Measurements from ENCODE around the gene PBX1.
"Not testable (repeated sequence)": the region's sequence is repeated elsewhere in the genome, so short reads cannot be mapped to it uniquely, and the experiment has no call there.

Gene PBX1

DNA sequence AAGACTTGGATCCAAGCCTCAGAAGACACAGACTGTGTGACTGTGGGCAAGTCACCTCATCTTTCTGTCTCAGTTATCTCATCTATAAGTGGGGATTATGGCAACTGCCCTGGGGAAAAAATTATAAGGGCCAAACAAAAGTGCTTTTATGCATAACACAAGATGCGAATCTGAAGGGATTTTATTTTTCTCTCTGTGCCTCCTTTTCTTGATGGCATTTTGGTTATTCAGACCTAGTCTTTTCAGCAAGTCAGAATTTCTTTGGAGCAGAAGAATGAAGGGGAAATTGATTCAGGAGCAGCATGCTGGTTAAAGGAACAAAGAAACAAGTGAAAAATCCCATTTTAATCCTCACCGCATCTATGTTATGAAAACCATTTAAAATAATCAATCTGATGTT, 86.9 kb downstream of the PBX1 start:
- DNase-seq, result no peak

DNA sequence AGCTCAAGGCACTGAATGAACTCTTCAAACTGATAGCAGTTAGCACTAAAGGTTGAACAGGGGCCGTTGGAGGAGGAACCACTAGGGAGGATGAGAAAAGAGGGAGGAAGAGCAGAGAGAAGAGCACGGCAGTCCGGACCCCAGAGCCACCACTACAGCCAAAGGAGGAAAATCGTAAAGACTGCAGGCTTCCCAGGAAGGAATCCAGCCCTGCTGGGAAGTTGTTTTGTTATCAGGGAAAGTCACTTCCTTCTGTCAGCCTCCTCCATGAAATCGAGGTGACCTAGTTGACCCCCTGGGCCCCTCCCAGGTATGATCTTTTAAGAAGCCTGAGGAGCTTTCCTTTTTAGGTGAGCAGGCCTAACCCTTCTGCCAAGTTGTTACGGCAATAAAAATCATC, 88.2 kb downstream of the PBX1 start:
- DNase-seq, result no peak

DNA sequence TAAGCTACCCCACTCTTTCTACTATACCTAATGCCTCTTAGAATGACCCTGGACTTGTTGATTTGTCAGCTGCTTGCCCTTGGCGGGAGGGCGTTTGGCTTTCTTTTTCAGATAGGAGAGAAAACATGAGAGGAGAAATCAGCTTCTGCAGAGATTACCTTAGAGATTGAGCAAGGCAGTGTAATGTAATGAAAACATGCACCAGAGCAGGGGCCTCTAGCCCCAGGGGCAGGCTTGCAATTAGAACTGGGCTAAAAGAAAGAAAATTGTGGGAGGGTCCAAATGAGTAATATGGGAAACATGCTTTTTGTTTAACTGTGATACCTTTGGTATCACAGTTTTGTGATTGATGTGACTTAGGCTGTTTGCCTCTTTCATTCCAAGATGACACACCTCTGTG, 89.7 kb downstream of the PBX1 start:
- no peak for DNase-seq

DNA sequence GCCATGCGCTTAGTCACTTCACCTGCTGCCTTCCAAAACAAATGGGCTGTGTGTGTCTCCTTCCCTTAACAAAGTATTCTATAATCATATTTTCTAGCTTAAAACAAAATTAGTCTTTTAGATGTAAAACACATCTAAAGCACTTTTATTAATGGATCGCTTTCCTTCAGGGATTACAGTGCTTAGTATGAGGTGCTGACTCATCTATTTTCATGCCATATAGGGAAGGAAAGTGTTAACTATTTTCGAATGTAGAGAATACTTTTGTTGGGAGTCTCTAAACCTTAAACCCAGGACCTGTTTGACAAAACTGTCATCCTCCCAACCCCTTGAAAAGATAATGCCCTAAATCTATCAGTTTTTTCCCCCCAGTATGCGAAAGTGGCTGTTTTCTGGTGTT, 90.2 kb downstream of the PBX1 start:
- no peak for DNase-seq

DNA sequence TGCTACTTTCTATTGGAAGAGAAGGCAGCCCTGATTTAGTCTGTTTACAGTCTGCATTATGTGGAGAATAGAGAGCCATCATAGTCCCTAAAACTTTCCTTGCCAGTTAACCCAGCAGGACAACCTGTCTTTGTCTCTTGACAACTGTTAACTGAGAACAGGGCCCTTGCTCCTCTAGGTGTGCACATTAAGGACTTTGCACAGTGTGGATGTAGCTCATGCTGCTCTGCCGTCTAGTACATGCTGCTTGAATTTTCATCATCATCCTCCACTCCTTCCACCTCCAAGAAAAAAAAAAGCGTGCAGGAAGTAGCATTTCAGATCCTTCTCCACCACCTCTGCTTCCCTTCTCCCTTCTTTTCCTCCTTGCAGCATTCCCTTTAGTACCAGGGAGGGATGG, 91.5 kb downstream of the PBX1 start:
- no peak for DNase-seq

DNA sequence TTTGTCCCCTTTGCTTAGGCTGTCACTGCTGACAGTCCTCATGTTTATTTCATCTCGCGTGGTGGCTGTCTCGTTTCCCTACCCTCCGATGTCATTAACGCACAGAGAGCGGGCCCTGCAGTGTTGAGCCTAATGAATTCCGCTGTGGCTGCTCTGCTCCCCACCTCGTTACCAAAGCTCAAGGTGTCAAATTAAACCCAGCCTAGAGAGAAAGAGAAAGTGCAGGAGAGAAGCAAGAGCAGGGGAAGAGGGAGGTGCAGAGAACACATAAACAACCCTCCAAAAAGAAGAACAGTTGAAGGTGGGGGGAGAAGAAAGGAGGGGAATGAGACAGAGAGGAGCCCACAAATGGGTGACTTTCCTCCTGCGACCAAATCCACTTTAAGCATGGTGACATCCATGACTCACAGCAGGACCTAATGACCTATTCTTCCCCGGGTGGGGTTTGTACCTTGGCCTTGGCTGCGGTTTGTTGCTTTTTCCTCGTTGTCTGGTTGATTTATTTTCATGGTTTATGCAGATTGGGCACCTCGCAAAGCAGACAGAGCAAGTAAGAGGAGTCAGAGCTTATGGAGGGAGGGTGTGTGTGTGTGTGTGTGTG, 92.5 kb downstream of the PBX1 start:
- DNase-seq, result peak; percentile 3

DNA sequence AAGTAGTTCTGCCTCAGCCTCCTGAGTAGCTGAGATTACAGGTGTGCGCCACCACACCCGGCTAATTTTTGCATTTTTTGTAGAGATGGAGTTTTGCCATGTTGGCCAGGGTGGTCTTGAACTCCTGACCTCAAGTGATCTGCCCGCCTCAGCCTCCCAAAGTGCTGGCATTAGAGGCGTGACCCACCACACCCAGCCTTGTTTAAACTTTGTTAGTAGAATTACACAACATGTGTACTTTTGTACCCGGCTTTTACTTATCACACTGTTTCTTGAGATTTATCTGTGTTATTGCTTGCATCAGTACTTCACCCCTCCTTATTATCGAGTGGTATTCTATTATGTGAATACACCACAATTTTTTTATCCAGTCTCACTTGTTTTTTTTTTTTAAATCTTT, 94.0 kb downstream of the PBX1 start:
- not testable (repeated sequence) for DNase-seq

DNA sequence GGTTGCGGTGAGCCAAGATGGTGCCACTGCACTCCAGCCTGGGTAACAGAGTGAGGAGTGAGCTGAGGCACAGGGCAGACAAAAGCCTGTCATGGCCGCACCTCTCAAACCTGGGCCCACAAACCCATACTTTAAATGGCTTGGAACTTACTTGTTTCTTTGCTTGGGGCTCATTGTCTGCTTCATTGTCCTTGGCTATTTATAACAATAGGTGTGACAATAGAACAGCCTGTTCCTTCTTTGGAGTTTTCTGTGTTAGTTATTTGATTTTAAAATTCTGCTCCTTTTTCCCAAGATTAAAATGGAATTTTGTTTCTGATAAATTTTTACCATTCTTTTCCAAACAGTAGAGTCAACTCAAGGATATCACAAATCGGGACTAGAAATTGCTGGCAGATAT, 94.7 kb downstream of the PBX1 start:
- DNase-seq, result no peak

DNA sequence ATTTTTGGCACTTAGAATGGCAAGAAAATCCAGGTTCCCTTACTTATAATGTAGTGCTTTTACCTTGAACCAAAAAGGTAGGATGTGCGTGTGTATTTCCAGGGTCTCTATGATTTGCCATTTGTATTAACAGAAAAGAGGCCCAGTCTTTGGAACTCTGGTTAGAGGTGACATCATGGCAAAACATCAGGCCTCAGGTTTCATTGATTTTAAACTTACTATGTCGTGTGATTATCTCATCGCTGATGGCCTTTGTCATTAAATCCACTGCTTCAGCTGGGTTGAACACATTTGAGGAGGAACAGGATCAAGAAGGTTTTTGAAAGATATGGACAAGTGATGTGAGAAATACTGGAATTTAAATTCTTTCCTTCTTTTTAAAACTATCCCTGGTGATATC, 95.2 kb downstream of the PBX1 start:
- no peak for DNase-seq

DNA sequence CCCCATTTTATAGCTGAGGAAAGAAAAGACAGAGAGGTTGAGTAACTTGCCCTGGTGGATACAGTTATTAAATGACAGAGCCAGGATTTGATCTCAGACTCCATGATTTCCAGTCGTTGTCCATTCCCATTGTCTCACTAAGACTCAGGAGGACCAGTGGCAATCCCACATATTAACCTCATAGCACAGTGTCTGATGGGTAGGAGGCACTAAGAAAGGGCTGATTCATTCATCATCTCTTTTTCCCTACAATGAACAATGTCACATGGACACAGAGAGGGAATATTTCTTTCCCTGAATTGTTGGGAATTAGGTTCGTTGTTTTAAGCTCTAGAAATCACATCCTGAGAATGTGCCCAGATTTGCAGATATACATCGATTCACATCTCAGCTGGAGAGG, 99.9 kb downstream of the PBX1 start:
- no peak for DNase-seq

DNA sequence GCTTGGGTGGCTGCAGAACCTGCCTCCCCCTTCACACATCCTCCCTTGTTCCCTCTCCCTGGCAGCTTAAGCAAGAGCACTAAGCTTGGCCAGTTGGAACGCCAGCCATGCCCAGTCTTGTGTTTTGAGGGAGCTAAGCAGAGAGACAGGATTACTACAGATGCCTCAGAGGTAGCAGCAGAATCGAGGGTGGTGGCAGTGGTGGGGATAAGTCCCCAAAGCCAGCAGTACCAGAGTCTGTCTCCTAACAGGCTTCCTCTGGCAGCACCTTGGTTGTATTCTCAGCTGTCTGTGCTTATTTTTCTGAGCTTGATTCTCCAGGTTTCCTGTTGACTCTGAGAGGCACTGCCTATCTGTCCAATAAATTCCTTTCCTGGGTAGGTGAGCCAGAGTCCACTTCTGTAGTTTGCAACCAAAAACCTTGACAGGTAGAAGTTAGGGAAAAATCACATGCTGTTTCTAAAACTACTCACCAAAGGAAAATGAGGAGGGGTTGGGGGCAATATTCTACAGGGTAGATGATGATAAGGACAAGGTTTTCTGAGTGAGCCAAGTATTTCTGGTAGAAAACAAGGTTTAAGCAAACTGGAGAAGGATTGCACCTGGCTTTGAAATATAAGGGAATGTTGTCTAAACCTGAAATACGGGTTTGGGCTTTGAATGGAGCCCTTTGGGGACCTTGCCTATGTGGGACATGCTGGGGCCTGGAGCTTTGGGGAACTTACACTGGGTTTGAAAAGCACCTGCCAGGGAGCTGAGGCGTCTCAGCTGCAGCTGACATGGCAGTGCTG, 100.8 kb downstream of the PBX1 start:
- DNase-seq, result no peak

DNA sequence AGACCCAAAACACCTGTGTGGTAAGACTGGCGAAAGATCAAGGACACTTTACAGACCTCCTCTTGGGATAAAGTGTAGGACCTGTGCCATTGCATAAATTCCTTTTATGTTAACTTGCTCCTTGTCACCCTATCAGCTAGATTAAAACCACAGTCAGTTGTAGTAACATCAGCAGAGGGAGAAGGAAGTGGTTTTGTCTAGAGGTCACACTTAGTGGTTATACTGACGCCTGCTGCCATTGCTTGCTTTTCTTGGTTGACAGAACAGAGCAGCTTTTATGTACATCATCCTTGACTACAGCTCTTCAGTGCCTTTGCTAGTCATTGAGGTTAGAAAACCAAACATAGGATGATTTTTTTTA, 101.4 kb downstream of the PBX1 start:
- DNase-seq, result no peak

DNA sequence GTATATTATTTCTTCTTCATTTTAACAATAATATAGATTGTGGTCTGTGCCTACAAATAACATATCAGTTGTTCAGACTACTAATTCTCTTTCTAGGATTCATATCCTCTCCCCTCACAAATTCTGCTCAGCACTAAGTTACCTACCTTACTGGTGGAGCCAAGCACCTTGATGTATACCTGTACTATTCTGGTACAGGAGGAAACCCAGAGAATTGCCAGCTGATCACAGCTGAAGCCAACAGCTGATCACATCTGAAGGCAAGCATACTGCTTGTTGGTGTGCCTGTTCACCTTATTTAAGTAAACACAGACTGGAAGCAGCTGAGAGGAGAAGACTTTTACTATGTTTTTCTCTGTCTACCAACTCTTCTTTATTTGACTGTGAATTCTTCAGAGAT, 101.8 kb downstream of the PBX1 start:
- no peak for DNase-seq

DNA sequence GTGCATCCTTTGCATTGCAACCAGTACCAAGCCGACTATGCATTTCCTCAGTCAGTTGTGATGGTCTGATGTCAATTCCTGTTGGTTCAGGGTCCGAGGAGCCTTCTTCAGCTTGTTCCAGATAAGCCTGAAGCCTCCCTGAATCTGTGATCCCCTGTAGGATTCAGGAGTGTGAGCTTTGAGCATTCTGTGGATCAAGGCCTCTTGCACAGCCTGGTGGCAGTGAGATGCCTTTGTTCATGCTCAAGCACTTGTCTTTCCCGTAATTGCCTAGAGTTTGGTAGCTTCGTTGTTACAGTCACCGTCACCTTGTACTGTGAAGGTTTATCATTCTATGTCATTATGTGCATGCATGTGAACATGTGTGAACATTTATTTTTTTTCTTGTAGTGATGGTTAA, 103.5 kb downstream of the PBX1 start:
- no peak for DNase-seq

DNA sequence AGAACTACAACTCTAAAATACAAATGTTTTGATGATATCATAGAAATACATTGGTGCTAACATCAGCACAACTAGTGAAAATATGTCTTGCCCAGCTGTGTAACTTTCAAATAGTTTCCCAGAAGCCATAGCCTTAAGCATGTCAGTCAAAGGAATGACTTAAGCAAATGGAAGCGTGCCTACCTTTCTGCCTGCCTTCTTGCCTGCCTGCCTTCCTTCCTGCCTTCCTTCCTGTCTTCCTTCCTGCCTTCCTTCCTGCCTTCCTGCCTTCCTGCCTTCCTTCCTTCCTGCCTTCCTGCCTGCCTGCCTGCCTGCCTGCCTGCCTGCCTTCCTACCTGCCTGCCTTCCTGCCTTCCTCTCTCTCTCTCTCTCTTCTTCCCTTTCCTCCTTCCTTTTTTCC, 104.0 kb downstream of the PBX1 start:
- DNase-seq, result no peak

DNA sequence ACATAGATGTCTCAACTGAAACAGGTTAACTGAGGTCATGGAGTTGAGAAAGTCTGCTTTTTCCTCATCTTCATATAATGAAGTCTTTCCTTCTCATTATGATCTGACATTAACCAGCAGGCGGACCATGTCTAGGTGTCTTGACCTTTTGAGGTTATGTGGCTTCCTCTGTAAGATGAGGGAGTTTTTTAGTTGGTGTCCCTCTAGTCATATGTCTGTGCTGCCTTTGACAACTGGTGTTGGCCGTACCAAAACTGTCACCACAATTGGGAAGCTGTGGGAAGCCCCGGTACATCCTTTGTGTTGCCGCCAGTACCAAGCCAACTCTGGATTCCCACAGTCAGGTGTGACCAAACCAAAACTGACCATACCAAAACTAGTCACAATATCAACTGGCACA, 105.1 kb downstream of the PBX1 start:
- no peak for DNase-seq

DNA sequence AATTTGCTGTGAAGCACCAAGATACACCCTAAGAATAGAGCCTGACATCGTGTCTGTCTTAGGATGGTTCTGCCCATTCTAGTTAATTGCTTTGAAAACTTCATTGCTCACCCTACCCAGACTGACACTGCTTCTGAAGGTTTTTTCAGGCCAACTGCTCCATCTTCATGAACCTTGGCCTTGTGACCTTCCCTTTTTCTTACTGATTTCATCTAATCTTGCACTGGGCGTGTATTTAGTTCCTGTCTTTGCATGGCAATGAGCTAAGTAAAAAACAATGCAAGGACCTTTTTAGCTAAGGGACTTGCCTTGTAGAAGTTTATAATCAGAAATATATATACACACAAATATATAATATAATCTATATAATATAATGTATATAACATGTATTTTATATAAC, 108.0 kb downstream of the PBX1 start:
- no peak for DNase-seq

DNA sequence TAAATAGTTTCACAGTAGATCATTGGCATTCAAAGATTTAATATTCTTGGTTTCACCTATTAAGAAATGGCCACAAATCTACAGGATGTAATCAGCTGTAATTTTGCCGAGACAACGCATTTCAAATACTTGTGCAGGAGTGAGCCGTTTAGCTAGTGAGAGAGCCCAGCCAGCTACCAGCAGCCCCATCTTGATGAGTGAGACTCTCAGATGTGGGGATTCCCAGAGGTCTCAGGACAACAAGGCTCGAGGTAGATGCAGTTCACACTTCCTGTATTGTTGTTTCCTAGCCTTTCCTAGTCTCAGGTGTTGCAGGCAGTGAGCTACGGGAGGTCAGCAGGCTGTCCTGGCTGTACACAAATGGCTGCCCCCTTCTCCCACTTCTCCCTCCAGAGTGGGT, 108.6 kb downstream of the PBX1 start:
- no peak for DNase-seq

DNA sequence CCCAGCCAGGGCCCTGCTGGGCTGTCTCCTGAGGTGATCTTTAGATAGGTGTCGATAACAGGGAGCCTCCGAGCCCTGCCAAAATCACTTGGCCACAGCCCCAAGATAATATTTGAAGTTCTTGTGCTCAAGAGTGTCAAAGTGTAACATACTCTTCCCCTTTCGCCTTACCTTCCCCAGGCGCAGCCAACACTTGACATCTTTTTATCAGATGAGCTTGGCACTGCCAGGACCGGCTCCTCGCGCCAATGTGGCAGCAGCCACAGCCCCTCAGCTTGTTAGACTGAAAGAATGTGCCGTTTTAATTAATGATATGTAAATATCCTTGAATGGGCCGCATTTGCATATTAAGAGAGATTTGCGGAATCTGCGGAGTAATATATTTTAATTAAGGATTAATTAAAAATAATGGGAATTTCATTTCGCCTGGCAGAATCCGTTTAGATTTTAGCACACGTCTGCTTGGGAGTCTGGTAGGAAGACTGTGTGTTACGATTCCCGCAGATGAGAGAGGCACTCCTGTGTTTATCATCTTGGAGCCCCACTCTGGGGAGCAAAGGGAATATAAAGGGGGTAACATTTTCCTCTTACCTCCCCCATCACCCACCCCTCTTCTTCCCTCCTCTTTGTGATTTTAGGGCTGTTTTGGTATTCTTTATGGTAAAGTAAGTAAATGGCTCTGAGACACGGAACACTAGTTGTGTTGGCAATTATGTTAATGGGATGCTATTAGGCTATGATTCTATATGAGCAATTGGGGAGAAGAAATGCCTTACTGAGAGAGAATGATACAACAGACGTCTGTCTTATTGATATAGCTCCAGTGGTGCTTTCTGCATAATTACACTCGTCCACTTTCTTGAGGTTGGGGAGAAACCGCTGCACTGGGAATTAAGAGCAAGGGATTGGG, 109.8 kb downstream of the PBX1 start:
- no peak for DNase-seq

DNA sequence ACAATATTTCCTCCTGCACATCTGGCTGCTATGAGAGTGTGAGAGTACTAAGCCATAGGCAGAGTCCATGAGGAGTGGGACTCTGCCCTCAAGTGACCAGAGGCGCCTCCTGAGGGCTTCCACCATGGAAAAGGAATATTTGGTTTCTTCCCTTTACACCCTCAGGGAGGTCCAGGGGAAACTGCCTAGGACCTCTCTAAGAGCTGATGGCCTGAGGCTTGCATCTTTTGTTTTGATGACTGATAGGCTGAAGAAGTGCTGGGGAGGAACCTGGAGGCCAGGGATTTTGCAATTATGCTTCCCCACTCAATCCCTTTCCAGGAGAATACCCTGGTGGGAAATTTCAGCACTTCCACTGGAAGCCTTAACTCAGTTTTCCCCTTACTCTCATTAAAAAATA, 111.0 kb downstream of the PBX1 start:
- DNase-seq, result no peak

DNA sequence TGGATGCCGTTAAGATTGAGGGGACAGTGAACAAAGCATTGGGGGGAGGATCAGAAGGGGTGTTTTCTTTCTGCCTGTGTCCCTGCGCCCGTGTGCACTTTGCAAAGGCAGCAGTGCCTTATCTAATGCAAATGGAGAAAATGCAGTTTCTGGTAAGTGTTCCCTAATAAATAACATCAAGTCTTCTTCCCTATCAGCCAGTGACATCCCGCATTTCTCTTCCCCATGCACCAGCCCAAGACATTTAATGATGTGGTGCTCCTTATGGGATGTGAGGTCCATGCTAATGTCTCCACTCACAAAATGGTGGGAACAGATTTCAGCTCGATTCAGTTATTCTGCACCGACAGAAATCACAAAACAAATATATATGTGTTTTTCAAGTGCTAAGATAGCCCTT, 111.8 kb downstream of the PBX1 start:
- no peak for DNase-seq

DNA sequence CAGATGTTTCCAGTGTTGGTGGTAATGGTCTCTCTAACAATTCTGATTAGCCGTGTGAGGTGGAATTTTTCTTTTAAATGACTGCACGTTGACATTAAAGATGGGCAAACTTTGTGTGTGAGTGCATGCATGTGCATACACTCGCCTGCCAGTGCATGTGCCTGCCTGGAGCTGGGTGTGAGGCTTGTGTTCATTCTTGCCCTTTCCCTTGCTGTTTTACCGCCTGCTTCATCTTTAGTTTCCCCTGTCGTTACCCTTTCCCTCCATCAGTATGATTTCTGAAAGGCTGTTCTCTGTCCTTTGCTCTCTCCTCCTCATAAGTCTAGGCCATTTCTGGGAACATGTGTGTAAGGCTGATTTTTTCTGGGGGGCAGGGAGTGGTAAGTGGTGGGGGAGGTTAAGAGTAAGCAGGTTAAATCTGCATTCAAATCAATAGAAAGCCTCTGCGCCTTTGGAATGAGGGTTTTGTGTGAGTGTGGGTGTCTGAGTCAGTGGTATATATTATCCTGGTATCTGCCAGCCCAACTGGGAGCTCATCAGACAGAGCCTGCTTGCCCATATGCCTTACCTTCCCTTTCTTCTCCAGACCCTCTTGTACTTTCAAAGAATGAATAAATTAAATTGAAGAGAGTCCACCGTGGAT, 112.5 kb downstream of the PBX1 start:
- DNase-seq, result no peak

DNA sequence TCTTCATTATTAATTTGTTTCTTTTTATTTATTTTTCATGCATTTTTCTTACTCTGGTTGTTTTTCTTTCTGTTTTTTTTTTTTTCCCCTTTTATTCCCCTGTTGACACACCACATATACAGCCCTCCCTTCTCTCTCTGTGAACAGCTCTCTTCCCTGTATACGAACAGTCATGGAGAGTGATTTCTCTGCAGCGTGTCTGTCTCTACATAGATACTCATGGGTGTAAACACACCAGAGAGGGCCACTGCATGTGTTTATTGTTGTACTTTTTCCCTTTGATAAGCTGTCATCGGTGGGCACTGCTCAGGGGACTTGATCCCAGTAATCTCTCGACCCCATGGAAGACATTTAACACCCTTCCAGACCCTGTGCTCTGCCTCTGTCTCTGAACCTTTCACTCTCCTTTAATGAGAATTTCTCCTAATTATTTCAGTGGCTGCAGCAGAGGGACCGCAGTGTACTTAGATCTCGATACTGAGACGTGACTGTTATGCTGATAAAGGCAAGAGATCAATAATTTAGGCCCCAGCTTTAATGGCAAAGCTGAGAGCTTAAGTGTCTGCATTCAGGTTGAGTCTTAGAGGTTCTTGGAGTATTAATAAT, 113.1 kb downstream of the PBX1 start:
- no peak for DNase-seq

Data from NCI-H1436 (cell line).